ENCODE data around the gene DNAH6.

Gene DNAH6

DNA sequence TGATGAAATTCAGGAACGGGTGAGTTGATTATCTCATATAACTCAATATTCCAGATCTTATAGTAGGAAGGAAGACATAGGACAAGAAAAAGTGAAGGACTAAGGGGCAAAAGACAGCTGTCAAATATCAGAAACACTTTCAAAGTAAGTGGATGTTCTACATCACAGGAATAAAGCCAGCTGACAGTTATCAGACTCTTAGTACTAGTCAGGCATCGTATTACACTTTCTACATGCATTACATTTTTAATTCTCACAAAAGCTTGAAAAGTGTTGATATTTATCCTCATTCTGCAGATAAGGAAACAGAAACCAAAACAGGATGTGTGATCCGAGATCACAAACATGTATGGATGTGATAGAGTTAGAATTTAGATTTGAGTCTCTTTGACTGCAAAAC lies 63.4 kb downstream of the DNAH6 start:
- Histone ChIP-seq H3K36me3 (ENCODE audit: control insufficient read depth, insufficient read depth, low read length) (no peaks in the 10 kb centered on the region), H3K27ac (no peak overlapping the region), H3K9me3 (ENCODE audit: control insufficient read depth, low read length) (no peaks in the 10 kb centered on the region), H3K9ac (no peak overlapping the region), H3K4me3 (ENCODE audit: low read depth, low read length) (no peak overlapping the region), H3K27me3 (ENCODE audit: control insufficient read depth, insufficient read depth, low read length) (no peaks in the 10 kb centered on the region), H2AFZ (peak overlapping the region; percentile 8), H3K4me2 (ENCODE audit: low read length) (peak overlapping the region; percentile 20), H3K4me1 (peaks cover 16% of the 10 kb centered on the region), H3K79me2 (no peaks in the 10 kb centered on the region)
- TF ChIP-seq, protein P1, sequence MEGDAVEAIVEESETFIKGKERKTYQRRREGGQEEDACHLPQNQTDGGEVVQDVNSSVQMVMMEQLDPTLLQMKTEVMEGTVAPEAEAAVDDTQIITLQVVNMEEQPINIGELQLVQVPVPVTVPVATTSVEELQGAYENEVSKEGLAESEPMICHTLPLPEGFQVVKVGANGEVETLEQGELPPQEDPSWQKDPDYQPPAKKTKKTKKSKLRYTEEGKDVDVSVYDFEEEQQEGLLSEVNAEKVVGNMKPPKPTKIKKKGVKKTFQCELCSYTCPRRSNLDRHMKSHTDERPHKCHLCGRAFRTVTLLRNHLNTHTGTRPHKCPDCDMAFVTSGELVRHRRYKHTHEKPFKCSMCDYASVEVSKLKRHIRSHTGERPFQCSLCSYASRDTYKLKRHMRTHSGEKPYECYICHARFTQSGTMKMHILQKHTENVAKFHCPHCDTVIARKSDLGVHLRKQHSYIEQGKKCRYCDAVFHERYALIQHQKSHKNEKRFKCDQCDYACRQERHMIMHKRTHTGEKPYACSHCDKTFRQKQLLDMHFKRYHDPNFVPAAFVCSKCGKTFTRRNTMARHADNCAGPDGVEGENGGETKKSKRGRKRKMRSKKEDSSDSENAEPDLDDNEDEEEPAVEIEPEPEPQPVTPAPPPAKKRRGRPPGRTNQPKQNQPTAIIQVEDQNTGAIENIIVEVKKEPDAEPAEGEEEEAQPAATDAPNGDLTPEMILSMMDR (IDR thresholded peaks at IDR 0.05), result no peak

DNA sequence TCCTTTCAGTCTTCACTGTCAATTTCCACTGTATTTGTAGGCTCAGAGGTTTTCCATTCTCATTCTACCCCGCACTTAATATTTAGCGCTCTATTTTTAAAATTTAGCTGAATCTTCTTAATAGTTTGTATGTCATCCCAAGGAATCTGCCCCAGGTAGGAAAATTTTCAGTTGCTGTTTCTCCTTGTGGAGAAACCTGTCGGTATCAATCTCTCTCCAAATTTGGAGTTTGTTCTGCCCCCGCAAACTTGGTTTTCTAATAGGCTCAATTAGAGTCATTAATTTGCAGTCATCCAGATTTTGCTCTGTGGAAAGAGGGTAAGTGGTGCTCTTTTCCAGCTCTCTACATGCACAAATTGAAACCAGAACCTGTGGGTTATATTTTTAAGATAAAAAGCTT lies 87.6 kb downstream of the DNAH6 start:
- H3K4me2 ChIP-seq (ENCODE audit: low read length), result no peak overlapping the region

DNA sequence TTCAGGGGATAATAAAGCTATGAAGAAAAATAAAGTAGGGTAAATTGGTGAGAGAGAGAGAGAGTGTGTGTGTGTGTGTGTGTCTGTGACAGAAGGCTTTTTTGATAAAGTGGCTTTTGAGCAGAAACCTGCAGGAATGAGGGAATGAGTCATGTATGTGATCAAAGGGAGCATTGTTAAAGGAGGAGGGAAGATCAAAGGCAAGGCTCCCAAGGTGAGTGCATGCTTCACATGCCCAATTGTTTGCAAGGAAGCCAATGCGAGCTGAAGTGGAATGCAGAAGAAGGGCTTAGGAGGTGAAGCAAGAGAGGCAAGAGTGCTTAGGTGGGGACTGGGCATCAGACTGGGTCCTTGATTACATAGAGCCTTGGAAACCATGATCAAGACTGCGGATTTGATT lies 96.8 kb downstream of the DNAH6 start:
- Histone ChIP-seq H3K27ac (no peak overlapping the region), H2AFZ (no peak overlapping the region), H3K36me3 (ENCODE audit: control insufficient read depth, insufficient read depth, low read length) (no peaks in the 10 kb centered on the region), H3K9ac (no peak overlapping the region), H3K4me1 (no peaks in the 10 kb centered on the region), H3K4me3 (ENCODE audit: low read depth, low read length) (no peak overlapping the region), H3K79me2 (no peaks in the 10 kb centered on the region), H3K9me3 (ENCODE audit: control insufficient read depth, low read length) (no peaks in the 10 kb centered on the region), H3K27me3 (ENCODE audit: control insufficient read depth, insufficient read depth, low read length) (no peaks in the 10 kb centered on the region), H3K4me2 (ENCODE audit: low read length) (no peak overlapping the region)
- TF ChIP-seq, protein P1 (IDR thresholded peaks at IDR 0.05), result no peak

More for the DNA sequence above, 87.6 kb downstream of the DNAH6 start:
- Histone ChIP-seq H3K4me1 (peaks cover 7% of the 10 kb centered on the region), H3K9ac (no peak overlapping the region), H3K27ac (no peak overlapping the region), H3K27me3 (ENCODE audit: control insufficient read depth, insufficient read depth, low read length) (no peaks in the 10 kb centered on the region), H3K4me3 (ENCODE audit: low read depth, low read length) (no peak overlapping the region), H3K79me2 (no peaks in the 10 kb centered on the region), H3K36me3 (ENCODE audit: control insufficient read depth, insufficient read depth, low read length) (no peaks in the 10 kb centered on the region), H2AFZ (no peak overlapping the region), H3K9me3 (ENCODE audit: control insufficient read depth, low read length) (no peaks in the 10 kb centered on the region)
- TF ChIP-seq, protein P1 (IDR thresholded peaks at IDR 0.05), result no peak

DNA sequence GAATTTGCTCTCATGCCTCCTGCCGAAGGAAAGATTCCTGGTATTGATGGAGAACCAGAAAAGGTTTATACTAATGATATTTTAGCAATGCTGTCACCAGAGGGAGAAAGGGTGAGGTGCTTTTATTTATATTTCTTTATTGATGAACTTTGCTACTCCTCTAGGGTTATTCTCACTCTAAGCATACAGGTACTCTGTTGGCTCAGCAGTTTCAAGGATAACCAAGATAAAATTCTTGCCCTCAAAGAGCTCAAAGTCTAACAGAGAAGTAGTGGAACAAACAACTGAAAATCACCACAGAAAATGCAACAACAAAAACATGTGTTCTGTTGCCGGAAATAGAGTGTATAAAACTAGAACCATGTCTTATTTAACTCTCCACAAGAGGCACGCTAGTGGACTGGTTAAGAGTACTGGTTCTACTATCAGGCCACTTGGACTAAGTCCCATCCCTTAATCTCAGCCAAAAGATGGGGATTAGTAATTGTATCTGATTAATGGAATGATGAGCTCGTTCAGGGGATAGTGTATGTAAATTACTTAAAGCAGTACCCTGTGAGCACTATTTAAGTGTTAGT lies 103.6 kb downstream of the DNAH6 start:
- no peak overlapping the region for H3K9ac ChIP-seq
- no peak overlapping the region for H2AFZ ChIP-seq
- no peaks in the 10 kb centered on the region for H3K27me3 ChIP-seq (ENCODE audit: control insufficient read depth, insufficient read depth, low read length)
- no peaks in the 10 kb centered on the region for H3K79me2 ChIP-seq
- no peak overlapping the region for H3K27ac ChIP-seq
- H3K4me3 ChIP-seq (ENCODE audit: low read depth, low read length), result no peak overlapping the region
- no peaks in the 10 kb centered on the region for H3K4me1 ChIP-seq
- H3K36me3 ChIP-seq (ENCODE audit: control insufficient read depth, insufficient read depth, low read length), result no peaks in the 10 kb centered on the region
- no peaks in the 10 kb centered on the region for H3K9me3 ChIP-seq (ENCODE audit: control insufficient read depth, low read length)
- no peak overlapping the region for H3K4me2 ChIP-seq (ENCODE audit: low read length)
- TF ChIP-seq, protein P1 (IDR thresholded peaks at IDR 0.05), result no peak

DNA sequence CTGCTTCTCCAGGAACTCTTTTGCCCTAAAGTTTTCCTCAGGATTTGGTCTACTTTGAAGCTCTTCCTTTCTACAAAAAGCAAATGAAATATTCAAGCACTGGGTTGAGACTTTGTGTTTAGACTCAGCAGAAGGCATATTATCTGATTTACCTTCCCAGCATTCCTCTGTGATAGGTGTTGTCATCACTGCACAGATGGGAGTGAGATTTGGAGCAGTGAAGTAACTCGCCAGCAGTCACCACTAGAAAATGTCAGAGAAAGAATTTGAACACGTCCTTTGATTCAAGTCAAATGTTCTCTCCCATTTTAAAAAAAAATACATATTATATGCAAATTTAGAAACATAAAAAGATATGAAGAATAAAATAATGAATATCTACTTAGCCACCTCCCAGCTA lies 112.2 kb downstream of the DNAH6 start:
- TF ChIP-seq, protein P1 (IDR thresholded peaks at IDR 0.05), result no peak
- H3K9me3 ChIP-seq (ENCODE audit: control insufficient read depth, low read length), result no peaks in the 10 kb centered on the region
- no peaks in the 10 kb centered on the region for H3K4me1 ChIP-seq
- H3K4me3 ChIP-seq (ENCODE audit: low read depth, low read length), result no peak overlapping the region
- no peaks in the 10 kb centered on the region for H3K27me3 ChIP-seq (ENCODE audit: control insufficient read depth, insufficient read depth, low read length)
- H3K27ac ChIP-seq, result no peak overlapping the region
- H3K36me3 ChIP-seq (ENCODE audit: control insufficient read depth, insufficient read depth, low read length), result no peaks in the 10 kb centered on the region
- no peaks in the 10 kb centered on the region for H3K79me2 ChIP-seq
- H2AFZ ChIP-seq, result peak overlapping the region; percentile 21
- H3K4me2 ChIP-seq (ENCODE audit: low read length), result no peak overlapping the region
- H3K9ac ChIP-seq, result no peak overlapping the region

Measured in parathyroid adenoma (tissue), 2 donors.